Esophagus squamous epithelium (tissue), 5 donors: ENCODE results near the gene CCDC134. TPM values are rescaled to one million over a fixed set of nuclear protein-coding genes. Genes with fewer than 3 reads are reported as not detected.

Experiments
- DNase-seq: peaks from one replicate; lab custom pipeline; 2025; lab: John Stamatoyannopoulos, UW
- H3K27ac ChIP-seq, 4 donors: fragments of 200-600 bp; sonication (generic); one replicate each; pipeline ENCODE4 v1.5.1; 2016 to 2019; ENCODE audit warnings: mild to moderate bottlenecking in 1 of 4
- H3K27me3 ChIP-seq, 4 donors: fragments of 200-600 bp; sonication (generic); 1 replicate in 3 of 4; 2 replicates in 1 of 4; pipeline versions ENCODE4 v1.5.1 to v1.6.0; 2017 to 2021; ENCODE audit warnings: antibody characterized with exemption in 1 of 4
- H3K36me3 ChIP-seq, 3 donors: fragments of 200-600 bp; sonication (generic); one replicate each; pipeline ENCODE4 v1.5.1; 2016 to 2019
- H3K4me1 ChIP-seq, 3 donors: fragments of 200-600 bp; sonication (generic); one replicate each; pipeline ENCODE4 v1.5.1; 2017 to 2019
- H3K4me3 ChIP-seq, 4 donors: fragments of 200-600 bp; sonication (generic); 1 replicate in 3 of 4; 2 replicates in 1 of 4; pipeline ENCODE4 v1.5.1; 2016 to 2019; ENCODE audit warnings: mild to moderate bottlenecking in 2 of 4, moderate library complexity in 1 of 4
- H3K9me3 ChIP-seq, 3 donors: fragments of 200-600 bp; sonication (generic); one replicate each; pipeline ENCODE4 v1.5.1; 2016 to 2019
- POLR2A ChIP-seq, 4 donors: fragments of 450-650 bp; IDR thresholded peaks; one replicate each; pipeline ENCODE4 v1.6.1; 2017; ENCODE audit warnings: antibody characterized with exemption in 4 of 4, mild to moderate bottlenecking in 4 of 4, moderate library complexity in 3 of 4
- WGBS, 2 donors: methylation state at CpG; one replicate each; pipeline ENCODE4 v1.1.5; 2018; 5-methylcytosine and 5-hydroxymethylcytosine counted together
- intact Hi-C: fragments of 100-400 bp; cut with DNase I; formaldehyde crosslinking; loops from one replicate; pipeline ENCODE4 v1.15.0; 2022
- total RNA-seq, 4 donors: library from RNA; depleted of rRNA; stranded (reverse); fragments of >200 nt; gene quantifications; one replicate each; pipeline ENCODE4 v1.1.0, GENCODE V29; 2016
- TF ChIP-seq, protein P1 (sequence below), 6 experiments: fragments of 450-650 bp in 4 of 6; fragments of 200-600 bp in 2 of 6; sonication (generic) in 2 of 6; IDR thresholded peaks; one replicate each; pipeline ENCODE4 v1.5.1; 2016 to 2019; ENCODE audit warnings: antibody characterized with exemption in 6 of 6, mild to moderate bottlenecking in 4 of 6, moderate library complexity in 4 of 6
- donor health status: DM: yes; HTN: yes; CAD: no.

Gene CCDC134
- total RNA-seq, 4 donors from 2014 or later = 5.1 to 9.0 (median 7.2) TPM

DNA sequence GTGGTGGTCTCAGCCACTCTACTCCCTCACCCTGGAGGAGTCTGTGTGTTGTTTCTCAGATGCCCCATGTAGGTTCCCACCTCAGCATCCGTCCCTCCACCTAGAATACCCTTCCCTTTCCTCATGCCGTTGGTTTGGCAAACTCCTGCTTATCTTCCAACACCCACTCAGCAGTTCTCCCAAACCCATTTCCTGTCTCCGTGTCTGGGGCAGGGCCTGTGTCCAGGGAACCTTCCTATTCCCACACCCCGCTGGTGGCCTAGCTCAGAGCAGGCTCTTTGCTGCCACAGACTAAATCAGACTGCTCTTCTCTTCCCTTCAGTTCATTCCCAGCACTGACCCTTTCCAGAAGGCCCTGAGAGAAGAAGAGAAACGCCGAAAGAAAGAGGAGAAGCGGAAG, 24.9 kb downstream of the CCDC134 start:
- no peak overlapping the region for H3K4me3 ChIP-seq
- no peak for DNase-seq
- intact Hi-C loops = no loop called here
- WGBS, 2 donors = 55 to 69% methylated on average over 4 to 5 of the region's 7 CpGs
- H3K4me1 ChIP-seq = peaks cover 8 to 35% (median 10%) of the 10 kb centered on the region in 3 donors
- H3K27me3 ChIP-seq = no peaks in the 10 kb centered on the region
- peaks cover 0 to 11% (median 0%) of the 10 kb centered on the region in 3 donors for H3K36me3 ChIP-seq
- H3K27ac ChIP-seq = no peak overlapping the region
- H3K9me3 ChIP-seq = no peaks in the 10 kb centered on the region
- TF ChIP-seq POLR2A (IDR thresholded peaks at IDR 0.05) = no peak
- TF ChIP-seq, protein P1, sequence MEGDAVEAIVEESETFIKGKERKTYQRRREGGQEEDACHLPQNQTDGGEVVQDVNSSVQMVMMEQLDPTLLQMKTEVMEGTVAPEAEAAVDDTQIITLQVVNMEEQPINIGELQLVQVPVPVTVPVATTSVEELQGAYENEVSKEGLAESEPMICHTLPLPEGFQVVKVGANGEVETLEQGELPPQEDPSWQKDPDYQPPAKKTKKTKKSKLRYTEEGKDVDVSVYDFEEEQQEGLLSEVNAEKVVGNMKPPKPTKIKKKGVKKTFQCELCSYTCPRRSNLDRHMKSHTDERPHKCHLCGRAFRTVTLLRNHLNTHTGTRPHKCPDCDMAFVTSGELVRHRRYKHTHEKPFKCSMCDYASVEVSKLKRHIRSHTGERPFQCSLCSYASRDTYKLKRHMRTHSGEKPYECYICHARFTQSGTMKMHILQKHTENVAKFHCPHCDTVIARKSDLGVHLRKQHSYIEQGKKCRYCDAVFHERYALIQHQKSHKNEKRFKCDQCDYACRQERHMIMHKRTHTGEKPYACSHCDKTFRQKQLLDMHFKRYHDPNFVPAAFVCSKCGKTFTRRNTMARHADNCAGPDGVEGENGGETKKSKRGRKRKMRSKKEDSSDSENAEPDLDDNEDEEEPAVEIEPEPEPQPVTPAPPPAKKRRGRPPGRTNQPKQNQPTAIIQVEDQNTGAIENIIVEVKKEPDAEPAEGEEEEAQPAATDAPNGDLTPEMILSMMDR (IDR thresholded peaks at IDR 0.05) = no peak

DNA sequence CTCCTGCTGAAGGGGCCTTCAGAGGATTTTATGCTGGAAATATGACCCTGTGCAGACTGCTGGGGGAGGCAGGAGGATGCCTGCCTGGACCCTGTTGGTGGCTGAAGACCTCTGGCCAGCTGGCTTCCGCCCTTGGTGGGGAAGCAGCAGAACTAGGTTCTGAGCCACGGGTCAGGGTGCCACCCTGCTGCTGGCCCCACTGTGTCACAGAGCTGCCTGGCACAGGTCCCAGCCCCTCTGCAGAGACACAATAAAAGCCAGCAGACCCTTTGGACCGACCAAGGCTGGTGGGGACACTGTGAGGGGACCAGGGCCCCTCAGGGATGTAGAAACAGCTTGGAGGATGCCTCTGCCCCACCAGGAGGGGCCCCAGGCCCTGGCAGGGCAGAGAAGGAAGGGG, 25.5 kb downstream of the CCDC134 start:
- Histone ChIP-seq H3K36me3 (peaks cover 0 to 11% (median 0%) of the 10 kb centered on the region in 3 donors), H3K27ac (peak overlapping the region in 2 of 4 donors; percentile 5 to 33), H3K27me3 (no peaks in the 10 kb centered on the region), H3K4me3 (no peak overlapping the region), H3K9me3 (no peaks in the 10 kb centered on the region), H3K4me1 (peaks cover 8 to 38% (median 11%) of the 10 kb centered on the region in 3 donors)
- no peak for TF ChIP-seq POLR2A (IDR thresholded peaks at IDR 0.05)
- no CpG with 5 or more reads among the region's 3 CpGs for WGBS, 2 donors
- DNase-seq = no peak
- intact Hi-C loops = no loop called here

DNA sequence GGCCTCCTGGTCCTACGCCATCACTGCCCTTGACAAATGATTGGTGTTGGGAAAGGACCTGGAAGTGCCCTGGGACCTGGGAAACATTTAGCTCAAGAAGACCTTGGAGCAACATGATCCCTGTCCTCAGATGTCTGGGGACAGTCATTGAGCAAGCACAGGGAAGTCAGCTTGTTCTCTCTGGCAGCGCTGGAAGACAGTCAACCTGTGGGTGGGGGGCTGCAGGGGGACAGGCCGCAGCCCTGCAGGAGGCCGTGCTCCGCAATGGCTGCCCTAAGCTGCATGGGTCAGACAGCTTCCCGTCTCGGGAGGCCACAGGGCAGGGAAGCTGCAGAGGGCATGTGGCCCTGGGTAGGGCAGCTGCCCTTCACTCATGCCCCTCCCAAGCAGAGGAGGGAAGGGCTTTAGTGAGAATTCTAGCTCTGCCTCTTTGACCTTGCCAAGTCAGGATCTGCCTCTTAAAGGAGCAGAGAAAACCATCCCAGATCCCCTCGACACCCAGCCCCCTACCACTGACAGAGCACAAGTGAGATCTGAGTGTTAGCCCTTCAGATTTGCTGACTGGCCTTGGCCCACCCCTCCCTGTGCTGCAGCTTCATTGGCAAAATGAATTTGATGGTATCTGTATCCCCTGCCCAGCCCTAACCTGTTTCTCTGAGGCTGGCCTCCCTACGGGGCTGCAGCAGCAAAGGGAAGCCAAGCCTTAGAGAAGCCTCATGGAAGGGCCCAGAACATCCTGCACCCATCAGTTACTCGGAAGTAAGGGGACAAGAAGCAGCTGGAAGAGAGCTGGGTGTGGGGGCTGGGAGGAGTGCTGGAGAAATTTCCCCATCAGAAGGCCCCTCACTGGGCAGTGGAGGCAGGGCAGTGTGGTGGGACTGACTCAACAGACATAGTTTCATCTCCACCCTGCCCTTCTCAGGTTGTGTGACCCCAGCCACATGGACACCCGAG, 26.2 kb downstream of the CCDC134 start:
- intact Hi-C loops = no loop called here
- Histone ChIP-seq H3K27me3 (no peaks in the 10 kb centered on the region), H3K4me3 (no peak overlapping the region), H3K4me1 (peaks cover 8 to 45% (median 18%) of the 10 kb centered on the region in 3 donors), H3K9me3 (no peaks in the 10 kb centered on the region), H3K36me3 (peaks cover 0 to 11% (median 0%) of the 10 kb centered on the region in 3 donors), H3K27ac (peak overlapping the region in 2 of 4 donors; percentile 5 to 33)
- no peak for DNase-seq
- WGBS, 2 donors = 68 to 70% methylated on average over 2 of the region's 11 CpGs
- TF ChIP-seq, protein P1 (IDR thresholded peaks at IDR 0.05) = no peak
- TF ChIP-seq POLR2A (IDR thresholded peaks at IDR 0.05) = no peak

DNA sequence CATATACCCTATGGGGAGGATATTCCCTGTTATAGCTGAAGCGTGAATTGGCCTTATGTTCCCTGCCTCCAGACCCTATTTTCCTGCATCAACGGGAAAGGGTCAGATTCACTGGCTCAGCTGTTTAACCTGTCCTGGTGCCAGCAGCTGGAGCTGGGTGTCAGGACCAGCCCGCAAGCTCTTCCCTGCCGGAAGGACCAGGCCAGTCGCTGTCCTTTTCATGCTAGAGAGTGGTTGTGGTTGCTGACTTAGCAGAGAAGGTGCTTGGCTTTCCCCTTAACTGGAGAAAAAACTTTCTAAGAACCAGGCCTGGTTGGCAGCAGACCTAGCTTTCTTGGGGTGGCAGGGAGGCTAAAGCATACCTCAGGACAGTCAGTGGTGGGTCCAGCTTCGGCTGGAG, 27.2 kb downstream of the CCDC134 start:
- DNase-seq = no peak
- Histone ChIP-seq H3K4me1 (peaks cover 8 to 52% (median 18%) of the 10 kb centered on the region in 3 donors), H3K27me3 (no peaks in the 10 kb centered on the region), H3K36me3 (peaks cover 0 to 11% (median 0%) of the 10 kb centered on the region in 3 donors), H3K4me3 (no peak overlapping the region), H3K9me3 (no peaks in the 10 kb centered on the region), H3K27ac (no peak overlapping the region)
- TF ChIP-seq POLR2A (IDR thresholded peaks at IDR 0.05) = no peak
- TF ChIP-seq, protein P1 (IDR thresholded peaks at IDR 0.05) = no peak
- intact Hi-C loops = no loop called here
- WGBS, 2 donors = 81 to 93% methylated on average over 3 to 5 of the region's 6 CpGs

DNA sequence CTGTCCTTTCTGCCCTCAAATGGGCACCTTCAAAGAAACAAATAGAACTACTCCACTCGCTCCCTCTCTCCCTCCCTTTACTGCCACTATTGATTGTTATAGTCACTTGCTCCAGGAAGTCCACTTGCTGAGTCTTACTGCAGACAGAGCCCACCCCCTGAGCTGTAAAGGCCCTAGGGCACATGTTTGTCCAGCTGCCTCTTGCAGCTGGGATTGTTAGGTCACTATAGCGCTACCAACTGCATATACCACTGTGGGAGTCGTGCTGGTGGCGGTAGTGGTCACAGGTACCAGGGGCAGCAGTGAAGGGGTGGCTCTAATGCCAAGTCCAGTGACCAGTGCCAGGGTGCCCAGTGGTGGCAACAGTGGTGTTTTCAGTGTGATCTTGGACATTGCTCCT, 28.0 kb downstream of the CCDC134 start:
- no peak overlapping the region for H3K27ac ChIP-seq
- TF ChIP-seq, protein P1 (IDR thresholded peaks at IDR 0.05) = no peak
- TF ChIP-seq POLR2A (IDR thresholded peaks at IDR 0.05) = no peak
- no peaks in the 10 kb centered on the region for H3K27me3 ChIP-seq
- peaks cover 0 to 11% (median 0%) of the 10 kb centered on the region in 3 donors for H3K36me3 ChIP-seq
- no peak overlapping the region for H3K4me3 ChIP-seq
- no peak for DNase-seq
- intact Hi-C loops = no loop called here
- peaks cover 8 to 52% (median 18%) of the 10 kb centered on the region in 3 donors for H3K4me1 ChIP-seq
- no peaks in the 10 kb centered on the region for H3K9me3 ChIP-seq
- WGBS, 2 donors = 94 to 100% methylated on average over 4 of the region's 4 CpGs
